Mesendoderm (in vitro differentiated cells): ENCODE measurements around the gene RLN2.
"Not testable (repeated sequence)": the region's sequence is repeated elsewhere in the genome, so short reads cannot be mapped to it uniquely, and the experiment has no call there.

Experiments
- DNase-seq: peaks from one replicate; pipeline ENCODE4 v3.0.0; 2013
- H2AK5ac ChIP-seq: 2 replicates; pipeline ENCODE4 v1.6.1; 2013; ENCODE audit warnings: low read length, inconsistent platforms
- H2BK120ac ChIP-seq: 2 replicates; pipeline ENCODE4 v1.6.1; 2013; ENCODE audit warnings: low read depth, mild to moderate bottlenecking, low read length, moderate library complexity, mixed read lengths
- H2BK15ac ChIP-seq: replicated peaks from 2 replicates; pipeline ENCODE4 v1.6.1; 2013; ENCODE audit warnings: low read depth, mild to moderate bottlenecking, moderate library complexity
- H2BK5ac ChIP-seq: 2 replicates; pipeline ENCODE4 v1.6.1; 2013; ENCODE audit warnings: low read length, inconsistent platforms
- H3K18ac ChIP-seq: 2 replicates; pipeline ENCODE4 v1.6.1; 2013; ENCODE audit warnings: mild to moderate bottlenecking, low read length, mixed read lengths
- H3K23ac ChIP-seq: one replicate; pipeline ENCODE4 v1.6.1; 2013; ENCODE audit warnings: low read length
- H3K27ac ChIP-seq: 2 replicates; pipeline ENCODE4 v1.5.1; 2013; ENCODE audit warnings: low read depth, mild to moderate bottlenecking, inconsistent platforms, low read length, moderate library complexity
- H3K27me3 ChIP-seq: 2 replicates; pipeline ENCODE4 v1.6.1; 2013; ENCODE audit warnings: low read length, control low read depth, mild to moderate bottlenecking, inconsistent platforms; ENCODE audit not compliant: insufficient read depth, poor library complexity
- H3K36me3 ChIP-seq: 2 replicates; pipeline ENCODE4 v1.6.1; 2013; ENCODE audit warnings: low read length, inconsistent platforms; ENCODE audit not compliant: control insufficient read depth, insufficient read depth
- H3K4ac ChIP-seq: one replicate; pipeline ENCODE4 v1.6.1; 2013; ENCODE audit warnings: low read depth, mild to moderate bottlenecking, low read length, moderate library complexity
- H3K4me1 ChIP-seq: 2 replicates; pipeline ENCODE4 v1.6.1; 2013; ENCODE audit warnings: low read depth, low read length, inconsistent platforms; ENCODE audit not compliant: control insufficient read depth
- H3K4me2 ChIP-seq: 2 replicates; pipeline ENCODE4 v1.6.1; 2013; ENCODE audit warnings: low read length
- H3K4me3 ChIP-seq: 2 replicates; pipeline ENCODE4 v1.5.1; 2013; ENCODE audit warnings: mild to moderate bottlenecking, low read length
- H3K56ac ChIP-seq: one replicate; pipeline ENCODE4 v1.6.1; 2013; ENCODE audit warnings: low read length
- H3K79me1 ChIP-seq: 2 replicates; pipeline ENCODE4 v1.6.1; 2013; ENCODE audit warnings: low read length, inconsistent platforms
- H3K79me2 ChIP-seq: 2 replicates; pipeline ENCODE4 v1.6.1; 2013; ENCODE audit warnings: mild to moderate bottlenecking, low read length; ENCODE audit not compliant: control insufficient read depth, insufficient read depth
- H3K9ac ChIP-seq: 2 replicates; pipeline ENCODE4 v1.6.1; 2013; ENCODE audit warnings: low read length, inconsistent platforms
- H4K5ac ChIP-seq: one replicate; pipeline ENCODE4 v1.6.1; 2013; ENCODE audit warnings: low read length
- H4K8ac ChIP-seq: one replicate; pipeline ENCODE4 v1.6.1; 2013; ENCODE audit warnings: low read depth, mild to moderate bottlenecking, control low read depth, low read length, moderate library complexity
- WGBS: extraction: QIAGEN DNeasy Blood & Tissue Kit; methylation state at CpG from one replicate; pipeline ENCODE4 v1.1.7; 2013; ENCODE audit warnings: low lambda C conversion rate, missing lambda C conversion rate; ENCODE audit not compliant: insufficient coverage; ENCODE audit errors: extremely low coverage; 5-methylcytosine and 5-hydroxymethylcytosine counted together

Gene RLN2

GRCh38 chr9:5331276-5331675, 26.8 kb upstream of the RLN2 start:
- not testable (repeated sequence) for H2BK15ac ChIP-seq, H3K4me3 ChIP-seq, H3K4ac ChIP-seq, H3K4me1 ChIP-seq, H3K4me2 ChIP-seq, H3K27me3 ChIP-seq, H3K9ac ChIP-seq, H4K5ac ChIP-seq, H2BK120ac ChIP-seq, H4K8ac ChIP-seq, DNase-seq, H3K56ac ChIP-seq, H3K18ac ChIP-seq, H2AK5ac ChIP-seq, H3K23ac ChIP-seq, H3K36me3 ChIP-seq, H2BK5ac ChIP-seq, H3K27ac ChIP-seq, H3K79me1 ChIP-seq, H3K79me2 ChIP-seq
- no CpG with 5 or more reads among the region's 3 CpGs for WGBS

GRCh38 chr9:5326893-5327548, 22.5 kb upstream of the RLN2 start:
- WGBS = no CpG with 5 or more reads among the region's 10 CpGs
- Histone ChIP-seq H3K79me2 (no peaks in the 10 kb centered on the region), H4K5ac (no peak overlapping the region), H2BK15ac (no peak overlapping the region), H2AK5ac (no peak overlapping the region), H3K18ac (no peak overlapping the region), H3K4me3 (no peak overlapping the region), H3K27ac (no peak overlapping the region), H2BK5ac (no peak overlapping the region), H3K23ac (no peak overlapping the region), H2BK120ac (no peak overlapping the region), H3K4me2 (no peak overlapping the region), H4K8ac (no peak overlapping the region), H3K36me3 (no peaks in the 10 kb centered on the region), H3K56ac (peak overlapping the region; percentile 87), H3K9ac (peak overlapping the region; percentile 45), H3K79me1 (no peaks in the 10 kb centered on the region), H3K27me3 (no peaks in the 10 kb centered on the region), H3K4ac (no peak overlapping the region), H3K4me1 (no peaks in the 10 kb centered on the region)
- DNase-seq = peak; percentile 87

GRCh38 chr9:5326187-5326586, 21.7 kb upstream of the RLN2 start:
- Histone ChIP-seq H3K79me1 (no peaks in the 10 kb centered on the region), H3K18ac (no peak overlapping the region), H2BK5ac (no peak overlapping the region), H3K79me2 (no peaks in the 10 kb centered on the region), H3K36me3 (no peaks in the 10 kb centered on the region), H3K56ac (no peak overlapping the region), H3K4me3 (no peak overlapping the region), H2BK15ac (no peak overlapping the region), H3K9ac (no peak overlapping the region), H3K4me1 (no peaks in the 10 kb centered on the region), H3K27ac (no peak overlapping the region), H3K4me2 (no peak overlapping the region), H3K4ac (no peak overlapping the region), H4K8ac (no peak overlapping the region), H3K27me3 (no peaks in the 10 kb centered on the region), H4K5ac (no peak overlapping the region), H3K23ac (no peak overlapping the region), H2BK120ac (no peak overlapping the region), H2AK5ac (no peak overlapping the region)
- DNase-seq = no peak

GRCh38 chr9:5321601-5322000, 17.1 kb upstream of the RLN2 start:
- H3K36me3 ChIP-seq, H4K5ac ChIP-seq, H2BK120ac ChIP-seq, H2AK5ac ChIP-seq, H3K9ac ChIP-seq, H3K4me1 ChIP-seq, H2BK15ac ChIP-seq, H3K4me2 ChIP-seq, H3K23ac ChIP-seq, H3K56ac ChIP-seq, H4K8ac ChIP-seq, H3K79me1 ChIP-seq, H3K79me2 ChIP-seq, H3K27me3 ChIP-seq, H3K4ac ChIP-seq, H3K4me3 ChIP-seq, H2BK5ac ChIP-seq, H3K27ac ChIP-seq, H3K18ac ChIP-seq: not testable (repeated sequence)
- peak; percentile 28 for DNase-seq
- WGBS = no CpG with 5 or more reads among the region's 1 CpG

GRCh38 chr9:5321058-5321457, 16.5 kb upstream of the RLN2 start:
- Histone ChIP-seq H3K56ac (no peak overlapping the region), H4K8ac (no peak overlapping the region), H3K79me1 (no peaks in the 10 kb centered on the region), H3K23ac (no peak overlapping the region), H3K4me2 (no peak overlapping the region), H2BK5ac (no peak overlapping the region), H3K4me1 (no peaks in the 10 kb centered on the region), H2BK120ac (no peak overlapping the region), H3K36me3 (no peaks in the 10 kb centered on the region), H3K27me3 (no peaks in the 10 kb centered on the region), H2BK15ac (no peak overlapping the region), H3K27ac (no peak overlapping the region), H4K5ac (no peak overlapping the region), H2AK5ac (no peak overlapping the region), H3K79me2 (no peaks in the 10 kb centered on the region), H3K9ac (no peak overlapping the region), H3K18ac (no peak overlapping the region), H3K4me3 (no peak overlapping the region), H3K4ac (no peak overlapping the region)
- WGBS = no CpG with 5 or more reads among the region's 1 CpG
- peak; percentile 11 for DNase-seq

- not testable (repeated sequence) for H3K27ac ChIP-seq, H3K27me3 ChIP-seq, H4K8ac ChIP-seq, H4K5ac ChIP-seq, H3K23ac ChIP-seq, H2BK5ac ChIP-seq, H3K79me2 ChIP-seq, H3K9ac ChIP-seq, H3K56ac ChIP-seq, H3K4me1 ChIP-seq, H2BK120ac ChIP-seq, H3K4me2 ChIP-seq, H3K4ac ChIP-seq, H3K36me3 ChIP-seq, H3K4me3 ChIP-seq, DNase-seq, H2BK15ac ChIP-seq, H2AK5ac ChIP-seq, H3K79me1 ChIP-seq, H3K18ac ChIP-seq
- no CpG with 5 or more reads among the region's 1 CpG for WGBS
Measured at GRCh38 chr9:5316406-5316805, 11.9 kb upstream of the RLN2 start.
